ENCODE data around the gene CELSR1. TPM values are rescaled to one million over a fixed set of nuclear protein-coding genes. Genes with fewer than 3 reads are reported as not detected.

The CELSR1 gene
- total RNA-seq, 2 donors from 2014 or later: 24.4 to 34.1 TPM

GRCh38 chr22:46349681-46350080, 187.7 kb downstream of the CELSR1 start:
- no peaks in the 10 kb centered on the region for H3K4me1 Mint-ChIP-seq
- H3K9me3 ChIP-seq (ENCODE audit: control insufficient read depth, low read length): no peaks in the 10 kb centered on the region
- H3K36me3 Mint-ChIP-seq (ENCODE audit: low read depth): peaks cover 78% of the 10 kb centered on the region
- DNase-seq: no peak
- H3K4me1 ChIP-seq (ENCODE audit: control insufficient read depth, insufficient read depth, low read length): no peaks in the 10 kb centered on the region
- no peaks in the 10 kb centered on the region for H3K9me3 Mint-ChIP-seq
- no peaks in the 10 kb centered on the region for H3K27me3 Mint-ChIP-seq (ENCODE audit: insufficient read depth)
- no peak overlapping the region for H3K9ac ChIP-seq (ENCODE audit: extremely low read depth, low read length, poor library complexity, severe bottlenecking)
- no peaks in the 10 kb centered on the region for H3K27me3 ChIP-seq (ENCODE audit: control insufficient read depth, insufficient read depth, low read length, poor library complexity, severe bottlenecking)
- peaks cover 86% of the 10 kb centered on the region for H3K36me3 ChIP-seq (ENCODE audit: control insufficient read depth, insufficient read depth, low read length)
- no peak overlapping the region for H3K4me3 ChIP-seq (ENCODE audit: low read length)
- H3K27ac Mint-ChIP-seq: no peak overlapping the region
- TF ChIP-seq CTCF (conservative IDR thresholded peaks at IDR 0.05): no peak
- 90% methylated on average over 5 to 6 of the region's 6 CpGs for WGBS, 2 experiments (ENCODE audit: insufficient coverage in 1 of 2, insufficient read length in 1 of 2)
- no peak overlapping the region for H3K27ac ChIP-seq (ENCODE audit: low read depth, low read length)
- no peak overlapping the region for H3K4me3 Mint-ChIP-seq

- H3K9me3 ChIP-seq (ENCODE audit: control insufficient read depth, low read length): no peaks in the 10 kb centered on the region
- no peaks in the 10 kb centered on the region for H3K4me1 ChIP-seq (ENCODE audit: control insufficient read depth, insufficient read depth, low read length)
- WGBS, 2 experiments (ENCODE audit: insufficient coverage in 1 of 2, insufficient read length in 1 of 2): 97 to 99% methylated on average over 16 to 18 of the region's 18 CpGs
- no peak overlapping the region for H3K27ac ChIP-seq (ENCODE audit: low read depth, low read length)
- H3K36me3 Mint-ChIP-seq (ENCODE audit: low read depth): peaks cover 81% of the 10 kb centered on the region
- no peak overlapping the region for H3K4me3 ChIP-seq (ENCODE audit: low read length)
- H3K9me3 Mint-ChIP-seq: no peaks in the 10 kb centered on the region
- no peak for DNase-seq
- H3K27me3 Mint-ChIP-seq (ENCODE audit: insufficient read depth): no peaks in the 10 kb centered on the region
- no peaks in the 10 kb centered on the region for H3K27me3 ChIP-seq (ENCODE audit: control insufficient read depth, insufficient read depth, low read length, poor library complexity, severe bottlenecking)
- H3K36me3 ChIP-seq (ENCODE audit: control insufficient read depth, insufficient read depth, low read length): peaks cover 88% of the 10 kb centered on the region
- TF ChIP-seq CTCF (conservative IDR thresholded peaks at IDR 0.05): no peak
- no peaks in the 10 kb centered on the region for H3K4me1 Mint-ChIP-seq
- H3K4me3 Mint-ChIP-seq: no peak overlapping the region
- H3K9ac ChIP-seq (ENCODE audit: extremely low read depth, low read length, poor library complexity, severe bottlenecking): no peak overlapping the region
- no peak overlapping the region for H3K27ac Mint-ChIP-seq
Measured at GRCh38 chr22:46349238-46349637, 188.2 kb downstream of the CELSR1 start.

- no peak overlapping the region for H3K4me3 Mint-ChIP-seq
- no peak overlapping the region for H3K27ac Mint-ChIP-seq
- no peaks in the 10 kb centered on the region for H3K27me3 ChIP-seq (ENCODE audit: control insufficient read depth, insufficient read depth, low read length, poor library complexity, severe bottlenecking)
- H3K4me1 ChIP-seq (ENCODE audit: control insufficient read depth, insufficient read depth, low read length): no peaks in the 10 kb centered on the region
- no peak overlapping the region for H3K27ac ChIP-seq (ENCODE audit: low read depth, low read length)
- H3K36me3 Mint-ChIP-seq (ENCODE audit: low read depth): peaks cover 80% of the 10 kb centered on the region
- no peaks in the 10 kb centered on the region for H3K27me3 Mint-ChIP-seq (ENCODE audit: insufficient read depth)
- no peaks in the 10 kb centered on the region for H3K4me1 Mint-ChIP-seq
- H3K4me3 ChIP-seq (ENCODE audit: low read length): no peak overlapping the region
- WGBS, 2 experiments (ENCODE audit: insufficient coverage in 1 of 2, insufficient read length in 1 of 2): 96 to 97% methylated on average over 10 to 15 of the region's 15 CpGs
- no peak for TF ChIP-seq CTCF (conservative IDR thresholded peaks at IDR 0.05)
- no peak overlapping the region for H3K9ac ChIP-seq (ENCODE audit: extremely low read depth, low read length, poor library complexity, severe bottlenecking)
- peaks cover 89% of the 10 kb centered on the region for H3K36me3 ChIP-seq (ENCODE audit: control insufficient read depth, insufficient read depth, low read length)
- no peak for DNase-seq
- H3K9me3 Mint-ChIP-seq: no peaks in the 10 kb centered on the region
- H3K9me3 ChIP-seq (ENCODE audit: control insufficient read depth, low read length): no peaks in the 10 kb centered on the region
Measured at GRCh38 chr22:46348099-46348695, 189.2 kb downstream of the CELSR1 start.
